Omental fat pad (tissue), 4 donors: Measurements from ENCODE around the gene COG3. TPM values are rescaled to one million over a fixed set of nuclear protein-coding genes. Genes with fewer than 3 reads are reported as not detected.

Source experiments
- ATAC-seq: fragments of 150-250 bp; one replicate; pipeline ENCODE4 v1.9.1; 2016; ENCODE audit warnings: mild to moderate bottlenecking, moderate library complexity; ENCODE audit not compliant: low FRiP score
- DNase-seq: peaks from one replicate; pipeline ENCODE4 v3.0.0-alpha.2; 2019; ENCODE audit warnings: low spot score
- CTCF ChIP-seq, 3 donors: fragments of 450-650 bp; IDR thresholded peaks; one replicate each; pipeline ENCODE4 v1.5.1; 2016 to 2017; ENCODE audit warnings: antibody characterized with exemption in 3 of 3, mild to moderate bottlenecking in 3 of 3, moderate library complexity in 2 of 3
- total RNA-seq, 4 donors: library from RNA; depleted of rRNA; stranded (reverse); fragments of >200 nt; gene quantifications; one replicate each; pipeline ENCODE4 v1.1.0, GENCODE V29; 2016

COG3 gene
- total RNA-seq, 4 donors from 2014 or later: 23.3 to 34.7 (median 29.8) TPM

- no peak for TF ChIP-seq CTCF (IDR thresholded peaks at IDR 0.05)
- no peak for ATAC-seq
- DNase-seq: no peak
Measured at GRCh38 chr13:45473627-45474026, 8.9 kb downstream of the COG3 start.

DNA sequence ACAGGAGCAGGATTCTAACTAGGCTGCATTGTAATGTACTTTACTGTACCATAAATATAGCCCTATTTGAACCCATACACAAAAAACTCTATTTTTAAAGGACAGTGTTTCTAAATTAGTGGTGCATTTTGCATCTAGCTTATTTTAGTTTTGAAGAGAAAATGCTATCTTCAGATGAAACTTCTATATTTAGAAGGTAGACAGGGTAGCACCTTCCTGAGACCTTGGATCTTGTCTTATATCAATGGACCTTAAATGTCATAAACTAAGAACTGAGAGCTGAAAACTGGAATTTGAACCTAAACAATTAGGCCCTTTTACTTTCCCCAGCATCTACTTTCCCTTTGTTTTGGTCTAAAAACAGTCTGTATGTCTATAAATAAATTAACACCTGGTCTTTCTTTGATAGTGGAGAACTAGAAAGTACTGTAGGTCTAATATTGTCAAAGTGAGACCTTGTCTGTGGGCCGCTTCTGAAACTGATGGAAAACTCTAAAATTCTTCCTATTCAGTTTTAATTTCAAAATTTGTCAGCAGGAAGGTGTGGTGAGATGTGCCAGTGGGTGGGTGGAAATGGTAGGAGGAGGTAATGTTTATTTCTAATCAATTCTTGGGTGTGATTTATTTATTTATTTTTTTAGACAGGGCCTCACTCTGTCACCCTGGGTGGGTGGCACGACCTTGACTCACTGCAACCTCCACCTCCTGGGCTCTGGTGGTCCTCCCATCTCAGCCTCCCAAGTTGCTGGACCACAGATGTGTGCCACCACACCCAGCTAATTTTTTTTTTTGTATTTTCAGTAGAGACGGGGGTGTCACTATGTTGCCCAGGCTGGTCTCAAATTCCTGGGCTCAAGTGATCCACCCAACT is 10.1 kb downstream of the COG3 start:
- ATAC-seq (no peak), DNase-seq (no peak)
- no peak for TF ChIP-seq CTCF (IDR thresholded peaks at IDR 0.05)

DNA sequence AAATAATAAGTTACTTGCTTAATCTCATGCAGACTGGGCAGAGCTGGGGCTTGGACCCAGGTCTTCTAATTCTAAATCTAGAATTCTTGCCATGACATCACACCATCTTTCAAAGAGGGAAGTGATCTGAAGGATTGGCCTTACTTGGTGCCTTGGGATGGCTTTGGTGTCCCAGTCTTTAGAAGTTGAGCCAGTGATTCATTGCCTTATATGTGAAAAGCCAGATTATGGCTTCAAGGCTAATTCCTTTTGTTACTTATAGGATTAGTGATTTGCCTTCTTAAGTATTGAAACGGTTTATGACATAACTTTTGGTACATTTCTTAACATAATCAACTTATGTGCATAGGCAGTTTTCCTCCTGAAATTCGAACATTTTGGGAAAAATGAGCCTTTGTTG is 14.9 kb downstream of the COG3 start:
- ATAC-seq: no peak
- TF ChIP-seq CTCF (IDR thresholded peaks at IDR 0.05): no peak
- DNase-seq: no peak

GRCh38 chr13:45481688-45482087 is 16.9 kb downstream of the COG3 start:
- ATAC-seq: no peak
- TF ChIP-seq CTCF (IDR thresholded peaks at IDR 0.05): no peak
- no peak for DNase-seq

DNA sequence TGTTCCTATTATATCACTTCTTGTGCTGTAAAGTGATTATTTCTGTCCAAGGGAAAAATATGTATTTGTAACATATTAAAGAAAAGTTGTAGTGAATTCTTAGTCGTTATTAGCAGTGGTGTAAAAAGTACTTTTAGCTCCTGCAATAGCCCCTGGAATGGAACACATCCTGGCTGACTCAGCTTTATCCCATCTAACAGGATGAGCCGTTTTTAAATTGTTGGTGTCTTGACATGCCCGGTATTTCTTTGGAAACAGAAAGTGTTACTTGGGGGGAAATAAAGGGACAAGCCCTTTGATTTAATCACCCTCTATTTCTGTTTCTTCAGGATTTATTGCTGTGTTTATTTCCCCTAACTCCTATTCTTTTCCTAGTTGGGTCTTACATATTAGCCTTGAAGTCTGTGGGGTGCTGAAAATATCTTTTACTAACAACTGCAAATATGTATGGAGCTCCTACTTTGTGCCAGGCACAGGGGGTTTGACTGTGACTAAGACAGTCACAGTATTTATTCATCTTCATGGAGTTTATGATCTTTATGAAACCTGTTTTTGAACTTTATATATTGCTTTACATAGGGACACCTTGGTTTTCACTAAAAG is 17.9 kb downstream of the COG3 start:
- ATAC-seq (no peak), DNase-seq (no peak)
- TF ChIP-seq CTCF (IDR thresholded peaks at IDR 0.05): no peak

DNA sequence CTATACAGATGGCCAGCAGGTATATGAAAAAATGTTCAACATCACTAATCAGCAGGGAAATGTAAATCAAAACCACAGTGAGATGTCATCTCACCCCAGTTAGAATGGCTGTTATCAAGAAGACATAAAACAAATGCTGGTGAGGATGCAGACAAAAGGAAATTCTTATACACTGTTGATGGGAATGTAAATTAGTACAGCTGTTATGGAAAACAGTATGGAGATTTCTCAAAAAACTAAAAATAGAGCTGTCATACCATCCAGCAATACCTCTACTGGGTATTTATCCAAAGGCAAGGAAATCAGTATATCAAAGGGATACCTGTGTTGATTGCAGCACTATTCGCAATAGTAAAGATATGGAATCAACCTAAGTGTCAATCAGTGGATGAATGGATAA is 22.9 kb downstream of the COG3 start:
- TF ChIP-seq CTCF (IDR thresholded peaks at IDR 0.05): no peak
- ATAC-seq (no peak), DNase-seq (no peak)

DNA sequence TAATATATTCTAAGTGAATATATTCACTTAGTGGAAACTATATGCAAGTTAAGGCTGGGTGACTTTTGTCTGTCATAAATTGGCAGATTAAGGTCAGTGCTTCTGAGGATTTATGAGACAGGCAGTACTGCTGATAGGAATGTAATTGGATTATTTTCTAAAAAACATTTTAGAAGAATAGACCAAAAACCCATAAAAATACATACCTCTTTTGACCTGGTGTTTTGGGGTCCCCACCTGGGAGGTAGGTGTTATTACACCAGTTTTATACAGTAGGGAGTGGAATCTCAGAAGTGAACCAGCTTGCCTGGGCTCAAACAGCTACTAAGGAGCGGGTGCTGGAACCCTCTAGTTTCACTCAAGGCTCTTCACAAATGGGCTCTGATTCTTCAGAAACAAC is 25.3 kb downstream of the COG3 start:
- TF ChIP-seq CTCF (IDR thresholded peaks at IDR 0.05): no peak
- no peak for DNase-seq
- ATAC-seq: no peak
